NCI-H2196 treated with DMSO at 0.1 percent for 48 hours (cell line): ENCODE measurements around the gene PGAP3.
A peak's percentile ranks its signal among the peaks of the same experiment; 100 is the strongest.
"Not testable (repeated sequence)": the region's sequence is repeated elsewhere in the genome, so short reads cannot be mapped to it uniquely, and the experiment has no call there.

Experiments used
- DNase-seq: peaks from one replicate; lab custom pipeline; 2025; ENCODE audit not compliant: unreplicated experiment; lab: John Stamatoyannopoulos, UW

PGAP3 gene

DNA sequence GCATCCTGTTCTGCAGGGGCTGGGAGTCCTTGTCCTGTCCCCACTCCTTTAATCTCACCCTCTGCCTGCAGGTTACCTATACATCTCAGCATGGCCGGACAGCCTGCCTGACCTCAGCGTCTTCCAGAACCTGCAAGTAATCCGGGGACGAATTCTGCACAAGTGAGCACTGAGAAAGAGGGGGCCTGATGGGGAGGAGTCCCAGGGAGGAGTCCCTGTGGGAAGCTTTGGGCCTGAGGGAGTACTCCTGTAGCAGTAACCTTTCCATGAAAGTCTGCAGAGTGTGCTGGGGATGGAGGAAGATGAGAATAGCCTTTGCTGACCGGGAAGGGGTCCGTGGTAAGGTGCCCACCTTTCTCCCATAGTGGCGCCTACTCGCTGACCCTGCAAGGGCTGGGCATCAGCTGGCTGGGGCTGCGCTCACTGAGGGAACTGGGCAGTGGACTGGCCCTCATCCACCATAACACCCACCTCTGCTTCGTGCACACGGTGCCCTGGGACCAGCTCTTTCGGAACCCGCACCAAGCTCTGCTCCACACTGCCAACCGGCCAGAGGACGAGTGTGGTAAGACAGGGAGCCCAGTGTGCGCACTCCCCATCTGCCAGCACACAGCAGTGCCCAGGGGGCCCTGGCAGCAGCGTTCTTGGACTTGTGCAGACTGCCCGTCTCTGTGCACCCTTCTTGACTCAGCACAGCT lies 27.7 kb upstream of the PGAP3 start:
- no peak for DNase-seq

- no peak for DNase-seq
These were observed 26.4 kb upstream of the PGAP3 start for GRCh38 chr17:39714234-39714633.

DNA sequence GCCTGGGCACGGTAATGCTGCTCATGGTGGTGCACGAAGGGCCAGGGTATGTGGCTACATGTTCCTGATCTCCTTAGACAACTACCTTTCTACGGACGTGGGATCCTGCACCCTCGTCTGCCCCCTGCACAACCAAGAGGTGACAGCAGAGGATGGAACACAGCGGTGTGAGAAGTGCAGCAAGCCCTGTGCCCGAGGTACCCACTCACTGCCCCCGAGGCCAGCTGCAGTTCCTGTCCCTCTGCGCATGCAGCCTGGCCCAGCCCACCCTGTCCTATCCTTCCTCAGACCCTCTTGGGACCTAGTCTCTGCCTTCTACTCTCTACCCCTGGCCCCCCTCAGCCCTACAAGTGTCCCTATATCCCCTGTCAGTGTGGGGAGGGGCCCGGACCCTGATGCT lies 24.0 kb upstream of the PGAP3 start:
- no peak for DNase-seq

GRCh38 chr17:39711071-39711470 lies 23.2 kb upstream of the PGAP3 start:
- DNase-seq = not testable (repeated sequence)

DNA sequence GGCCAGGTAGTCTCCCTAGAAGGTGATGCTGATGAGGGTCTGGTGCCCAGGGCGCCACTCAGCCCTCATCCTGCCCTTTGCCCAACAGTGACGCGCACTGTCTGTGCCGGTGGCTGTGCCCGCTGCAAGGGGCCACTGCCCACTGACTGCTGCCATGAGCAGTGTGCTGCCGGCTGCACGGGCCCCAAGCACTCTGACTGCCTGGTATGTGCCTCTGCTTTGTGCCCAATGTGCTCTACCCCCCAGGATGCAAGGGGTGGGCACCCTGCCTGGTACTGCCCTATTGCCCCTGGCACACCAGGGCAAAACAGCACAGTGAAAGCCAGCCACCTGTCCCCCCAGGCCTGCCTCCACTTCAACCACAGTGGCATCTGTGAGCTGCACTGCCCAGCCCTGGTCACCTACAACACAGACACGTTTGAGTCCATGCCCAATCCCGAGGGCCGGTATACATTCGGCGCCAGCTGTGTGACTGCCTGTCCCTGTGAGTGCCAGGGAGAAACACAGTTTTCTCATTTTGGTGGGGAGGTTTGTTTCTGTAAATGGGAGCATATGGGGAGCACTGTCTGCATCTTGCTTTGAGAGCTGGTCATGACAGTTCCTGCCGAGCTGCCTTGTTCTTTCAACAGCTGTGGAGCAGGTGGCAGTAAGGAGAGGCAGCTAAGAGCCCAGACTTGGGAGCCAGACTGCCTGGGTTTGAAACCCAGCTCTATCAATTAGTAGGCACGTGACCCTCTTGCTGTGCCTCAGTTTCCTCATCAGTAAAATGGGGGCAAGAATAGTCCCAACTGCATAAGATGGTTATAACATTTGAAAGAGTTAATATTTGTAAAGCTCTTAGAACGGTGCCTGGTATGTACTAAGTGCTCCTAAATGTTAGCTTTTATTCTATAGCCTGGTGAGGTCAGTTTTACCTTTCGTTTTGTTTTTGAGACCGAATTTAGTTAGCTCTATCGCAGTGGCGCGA lies 22.4 kb upstream of the PGAP3 start:
- no peak for DNase-seq

DNA sequence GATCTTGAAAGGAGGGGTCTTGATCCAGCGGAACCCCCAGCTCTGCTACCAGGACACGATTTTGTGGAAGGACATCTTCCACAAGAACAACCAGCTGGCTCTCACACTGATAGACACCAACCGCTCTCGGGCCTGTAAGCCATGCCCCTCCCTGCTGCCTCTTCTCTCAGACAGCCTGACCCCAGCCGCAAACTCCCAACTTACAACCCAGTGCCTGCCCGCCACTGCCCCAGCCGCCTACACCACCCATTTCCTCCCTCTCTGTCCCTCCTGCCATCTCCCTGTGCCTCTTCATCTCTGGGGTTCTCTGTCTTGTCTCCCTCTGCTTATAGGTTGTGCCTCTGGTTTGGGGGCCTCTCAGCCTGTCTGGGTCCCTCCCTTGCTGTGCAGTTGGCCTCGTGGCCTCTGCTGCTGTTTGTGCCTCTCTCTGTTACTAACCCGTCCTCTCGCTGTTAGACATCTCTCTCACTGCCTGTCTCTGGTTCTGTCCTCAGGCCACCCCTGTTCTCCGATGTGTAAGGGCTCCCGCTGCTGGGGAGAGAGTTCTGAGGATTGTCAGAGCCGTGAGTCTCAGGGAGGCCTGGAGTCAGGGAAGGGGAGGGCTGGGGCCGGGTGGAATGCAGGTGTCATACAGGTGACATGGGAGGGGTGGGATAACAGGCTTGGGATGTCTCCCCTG lies 21.6 kb upstream of the PGAP3 start:
- no peak for DNase-seq

DNA sequence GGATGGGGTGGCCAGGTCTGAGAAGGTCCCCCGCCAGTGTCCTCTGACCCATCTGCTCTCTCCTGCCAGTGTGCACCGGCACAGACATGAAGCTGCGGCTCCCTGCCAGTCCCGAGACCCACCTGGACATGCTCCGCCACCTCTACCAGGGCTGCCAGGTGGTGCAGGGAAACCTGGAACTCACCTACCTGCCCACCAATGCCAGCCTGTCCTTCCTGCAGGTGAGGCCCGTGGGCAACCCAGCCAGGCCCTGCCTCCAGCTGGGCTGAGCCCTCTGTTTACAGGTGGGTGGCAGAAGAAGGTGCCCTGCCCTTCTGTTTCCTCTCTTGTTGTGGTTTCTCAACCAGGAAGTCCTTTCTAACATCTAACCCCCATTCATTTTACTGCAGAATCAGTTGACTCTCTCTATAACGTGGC lies 19.1 kb upstream of the PGAP3 start:
- DNase-seq = no peak

DNA sequence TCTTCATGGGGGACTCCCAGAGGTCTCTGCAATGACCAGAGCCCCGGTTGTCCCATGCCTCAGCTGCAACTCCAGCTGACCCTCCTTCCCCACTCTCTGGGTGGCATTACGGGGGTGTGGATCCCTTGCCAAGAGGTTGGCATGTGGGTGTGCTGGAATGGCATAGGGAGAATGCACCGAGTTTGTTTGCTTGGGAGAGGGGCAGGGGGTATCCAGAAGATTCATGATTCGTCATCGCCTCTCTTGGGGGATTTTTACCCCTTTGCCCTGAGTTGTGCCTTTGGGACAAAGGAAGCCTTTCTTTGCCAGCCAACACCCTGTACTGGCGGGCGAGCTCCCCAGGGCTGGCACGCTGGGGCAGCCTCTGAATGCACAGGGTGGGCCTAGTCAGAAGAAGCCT lies 18.5 kb upstream of the PGAP3 start:
- no peak for DNase-seq

- DNase-seq = peak; percentile 17
These were observed 18.0 kb upstream of the PGAP3 start for GRCh38 chr17:39705786-39706348.

DNA sequence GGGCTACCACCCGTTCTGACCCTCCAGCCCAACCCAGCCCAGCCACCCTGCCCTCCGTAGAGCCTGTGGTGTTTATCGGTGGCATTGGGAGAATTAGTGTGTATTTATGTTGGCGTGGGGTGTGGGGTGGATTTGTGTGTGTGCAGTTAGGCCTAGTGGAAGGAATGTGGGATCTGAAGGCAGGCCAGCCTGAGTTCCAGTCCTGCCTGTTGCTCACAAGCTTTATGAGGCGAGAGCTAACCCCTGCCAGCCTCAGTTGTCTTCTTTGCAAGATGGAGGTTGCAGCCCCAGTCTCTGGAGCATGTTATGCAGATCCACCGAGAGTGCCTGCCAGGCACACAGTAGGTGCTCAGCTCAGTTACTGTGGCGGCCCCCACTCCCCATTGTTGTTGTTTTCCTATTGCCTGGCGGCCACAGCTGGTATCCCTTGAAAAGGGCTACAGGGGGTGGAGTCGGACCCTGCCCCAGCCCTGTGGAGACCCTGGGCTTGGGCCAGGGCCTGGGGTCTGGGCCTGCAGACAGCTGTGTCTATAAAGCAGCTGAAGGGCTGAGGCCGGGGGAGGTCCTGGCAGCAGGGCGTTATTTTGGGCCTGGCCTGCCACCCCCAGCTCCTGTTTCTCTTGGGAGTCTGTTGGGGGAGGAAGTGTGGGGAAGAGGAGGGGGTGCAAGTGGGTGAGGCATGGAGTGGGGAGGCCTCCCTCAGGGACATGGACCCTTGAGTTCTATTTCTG lies 17.1 kb upstream of the PGAP3 start:
- no peak for DNase-seq

DNA sequence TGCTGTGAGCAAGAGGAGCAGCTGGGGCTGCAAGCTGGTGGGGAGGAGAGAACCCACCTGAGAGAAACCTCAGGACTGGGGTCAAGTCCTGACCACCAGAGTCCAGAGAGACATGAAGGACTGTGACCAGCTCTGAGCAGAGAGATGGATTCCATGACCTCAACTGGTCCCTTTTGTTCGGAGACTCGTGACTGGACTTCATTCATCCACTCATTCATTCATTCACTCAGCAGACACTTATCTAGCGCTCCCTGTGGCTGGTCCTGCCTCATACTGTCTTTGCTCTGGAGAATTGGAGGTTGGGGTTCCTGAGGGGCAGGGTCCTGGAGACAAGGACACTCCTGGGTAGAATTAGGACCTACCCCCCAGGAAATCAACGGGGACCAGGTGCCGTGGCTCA lies 16.1 kb upstream of the PGAP3 start:
- DNase-seq = no peak

- peak; percentile 3 for DNase-seq
These were observed 15.3 kb upstream of the PGAP3 start for GRCh38 chr17:39702901-39703893.

DNA sequence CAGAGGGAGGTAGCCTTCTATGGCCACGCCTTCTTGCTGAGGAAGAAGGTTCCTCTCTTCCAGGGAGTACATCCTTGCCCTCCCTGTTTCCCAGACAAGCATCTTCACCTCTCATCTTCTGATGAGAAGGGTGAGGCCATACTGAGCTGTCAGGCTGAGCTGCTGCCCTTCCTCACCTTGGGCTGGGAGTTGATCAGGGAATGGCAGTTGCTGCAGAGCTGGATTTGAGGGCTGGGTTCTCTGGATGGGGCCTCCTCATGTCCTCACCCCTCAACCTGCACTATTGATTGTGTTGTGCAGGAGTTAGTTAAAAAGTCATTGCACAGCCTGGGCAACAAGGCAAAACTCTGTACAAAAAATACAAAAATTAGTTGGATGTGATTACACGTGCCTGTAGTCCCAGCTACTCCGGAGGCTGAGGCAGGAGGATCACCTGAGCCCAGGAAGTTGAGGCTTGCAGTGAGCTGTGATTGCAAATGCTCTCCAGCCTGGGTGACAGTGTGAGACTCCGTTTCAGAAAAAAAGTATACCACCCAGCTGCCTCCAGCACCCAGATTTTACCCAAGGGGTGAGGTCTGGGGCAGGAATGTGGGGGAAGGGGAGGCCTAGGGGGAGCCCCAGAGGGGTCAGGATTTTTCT lies 14.0 kb upstream of the PGAP3 start:
- DNase-seq = no peak

DNA sequence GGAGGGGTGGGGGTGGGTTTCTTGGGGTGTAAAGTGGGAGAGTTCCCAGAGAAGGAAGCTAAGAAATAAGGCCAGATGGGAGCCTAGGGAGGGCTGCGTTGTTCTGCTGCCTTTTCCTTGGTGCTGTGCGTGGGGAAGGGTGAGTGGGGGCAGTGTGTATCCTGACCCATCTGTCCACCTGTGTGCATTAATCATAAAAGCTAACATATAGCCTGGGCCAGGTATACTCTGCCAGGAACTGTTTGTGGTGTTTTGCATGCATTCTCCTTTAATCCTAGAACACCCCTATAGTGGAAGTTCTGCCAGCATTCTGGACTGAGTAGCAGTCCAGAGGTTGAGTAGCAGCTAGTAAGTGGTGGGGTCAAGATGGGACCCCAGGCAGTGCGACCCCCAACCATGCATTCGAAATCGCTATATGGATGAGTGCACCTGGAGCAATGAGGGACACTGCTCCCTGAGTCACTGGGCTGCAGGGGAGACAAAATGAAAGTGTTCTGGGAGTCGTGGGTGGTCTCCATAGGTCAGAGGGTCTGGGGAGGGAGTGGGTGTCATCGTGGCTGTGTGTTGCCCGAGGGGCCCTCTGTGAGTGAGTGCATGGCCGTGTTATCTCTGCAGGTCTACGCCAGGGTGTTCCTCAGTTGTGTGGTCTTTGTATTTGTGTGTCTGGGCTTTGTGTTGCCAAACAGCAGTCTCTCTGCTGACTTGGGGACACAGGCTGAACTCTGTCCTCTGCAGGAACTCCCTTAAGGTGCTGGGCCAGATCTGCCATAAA lies 13.3 kb upstream of the PGAP3 start:
- no peak for DNase-seq

- no peak for DNase-seq
These were observed 12.5 kb upstream of the PGAP3 start for GRCh38 chr17:39700148-39700987.

GRCh38 chr17:39699818-39700147 lies 11.9 kb upstream of the PGAP3 start, which contains the start of gene ERBB2:
Gene ERBB2, plus strand, starts transcription at chr17:39700064. Its CDS starts 175 bp downstream, at chr17:39700239.
- no peak for DNase-seq

- not testable (repeated sequence) for DNase-seq
These were observed 11.4 kb upstream of the PGAP3 start for GRCh38 chr17:39699157-39699817.
